Astrocyte (in vitro differentiated cells and primary cell): ENCODE data around the gene VWA2. TPM values are rescaled to one million over a fixed set of nuclear protein-coding genes. Genes with fewer than 3 reads are reported as not detected.

ENCODE experiments used
- DNase-seq: peaks from one replicate; pipeline ENCODE4 v3.0.0-alpha.2; 2010; ENCODE audit warnings: low read depth
- FAIRE-seq: peaks from 2 replicates; lab custom pipeline; 2011; peaks lifted over from hg19 to GRCh38; lab: Jason Lieb, UNC
- H2AFZ ChIP-seq: 2 replicates; pipeline ENCODE4 v1.6.0; 2012; ENCODE audit warnings: low read depth, low read length, inconsistent platforms
- H3K27ac ChIP-seq: 2 replicates; pipeline ENCODE4 v1.5.1; 2011; ENCODE audit warnings: low read depth, low read length, inconsistent platforms
- H3K27me3 ChIP-seq: 2 replicates; pipeline ENCODE4 v1.6.0; 2011; ENCODE audit warnings: low read length, inconsistent platforms; ENCODE audit not compliant: insufficient read depth
- H3K36me3 ChIP-seq: 2 replicates; pipeline ENCODE4 v1.5.1; 2011; ENCODE audit warnings: low read length, inconsistent platforms; ENCODE audit not compliant: insufficient read depth
- H3K4me1 ChIP-seq: 2 replicates; pipeline ENCODE4 v1.5.1; 2011; ENCODE audit warnings: low read length, inconsistent platforms; ENCODE audit not compliant: insufficient read depth
- H3K4me2 ChIP-seq: 2 replicates; pipeline ENCODE4 v1.6.0; 2012; ENCODE audit warnings: low read length, inconsistent platforms
- H3K4me3 ChIP-seq: 2 replicates; pipeline ENCODE4 v1.5.1; 2011; ENCODE audit warnings: low read depth, mild to moderate bottlenecking, low read length, inconsistent platforms; ENCODE audit not compliant: insufficient read depth
- H3K79me2 ChIP-seq: 2 replicates; pipeline ENCODE4 v1.6.0; 2012; ENCODE audit warnings: mild to moderate bottlenecking, low read length, inconsistent platforms; ENCODE audit not compliant: insufficient read depth
- H3K9ac ChIP-seq: 2 replicates; pipeline ENCODE4 v1.6.0; 2012; ENCODE audit warnings: mild to moderate bottlenecking, low read length, inconsistent platforms
- H3K9me3 ChIP-seq: 2 replicates; pipeline ENCODE4 v1.5.1; 2012; ENCODE audit warnings: low read depth, mild to moderate bottlenecking, low read length, inconsistent platforms; ENCODE audit not compliant: insufficient read depth
- H4K20me1 ChIP-seq: 2 replicates; pipeline ENCODE4 v1.6.0; 2012; ENCODE audit warnings: low read length, inconsistent platforms; ENCODE audit not compliant: insufficient read depth
- H3K27ac Mint-ChIP-seq: one replicate; pipeline ENCODE4 v1.8.0; 2021; ENCODE audit warnings: mild to moderate bottlenecking, mixed read lengths; ENCODE audit not compliant: unreplicated experiment
- H3K27me3 Mint-ChIP-seq: one replicate; pipeline ENCODE4 v1.8.0; 2021; ENCODE audit warnings: low read depth, mixed read lengths; ENCODE audit not compliant: unreplicated experiment
- H3K36me3 Mint-ChIP-seq: one replicate; pipeline ENCODE4 v1.8.0; 2021; ENCODE audit warnings: low read depth, mixed read lengths; ENCODE audit not compliant: unreplicated experiment
- H3K4me1 Mint-ChIP-seq: one replicate; pipeline ENCODE4 v1.8.0; 2021; ENCODE audit warnings: low read depth, mixed read lengths; ENCODE audit not compliant: unreplicated experiment
- H3K4me3 Mint-ChIP-seq: one replicate; pipeline ENCODE4 v1.8.0; 2021; ENCODE audit warnings: mild to moderate bottlenecking, moderate library complexity, mixed read lengths; ENCODE audit not compliant: unreplicated experiment
- H3K9me3 Mint-ChIP-seq: one replicate; pipeline ENCODE4 v1.8.0; 2021; ENCODE audit warnings: mild to moderate bottlenecking, mixed read lengths; ENCODE audit not compliant: unreplicated experiment
- EZH2 ChIP-seq: IDR thresholded peaks from 2 replicates; pipeline ENCODE4 v1.6.1; 2012; ENCODE audit warnings: mild to moderate bottlenecking, low read length, inconsistent platforms; ENCODE audit not compliant: insufficient read depth
- total RNA-seq: library from RNA; stranded (reverse); gene quantifications from 2 replicates; pipeline ENCODE4 v1.2.1, GENCODE V29; 2021
- TF ChIP-seq, protein P1 (sequence below): IDR thresholded peaks from 2 replicates; pipeline ENCODE4 v1.5.1; 2011; ENCODE audit warnings: low read depth, mild to moderate bottlenecking, inconsistent platforms, low read length, moderate library complexity; ENCODE audit not compliant: insufficient read depth

Gene VWA2
- total RNA-seq, 1 donor from 2014 or later: 0.25 TPM

DNA sequence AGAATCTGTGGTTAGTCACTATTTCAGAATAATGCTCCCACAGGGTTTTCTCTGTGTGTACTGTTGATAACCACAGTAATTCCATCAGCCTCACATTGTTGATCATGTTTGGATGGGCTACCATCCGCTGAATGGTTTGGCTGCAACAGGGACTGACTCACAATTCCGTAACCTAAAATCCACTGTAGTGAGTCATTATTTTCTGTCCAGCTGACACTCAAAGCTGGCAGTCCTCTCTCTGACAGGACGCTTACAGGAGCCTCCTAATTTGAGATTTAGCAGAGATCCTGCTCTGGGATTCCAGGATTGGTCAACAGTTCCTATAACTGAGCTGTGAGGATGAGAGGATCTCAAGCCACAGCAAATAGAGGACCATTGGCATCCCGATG lies 32.7 kb downstream of the VWA2 start:
- peaks cover 7% of the 10 kb centered on the region for H3K27me3 ChIP-seq
- no peaks in the 10 kb centered on the region for H3K79me2 ChIP-seq
- peak; percentile 98 for DNase-seq
- peaks cover 18% of the 10 kb centered on the region for H3K4me1 ChIP-seq
- Mint-ChIP-seq H3K36me3 (no peaks in the 10 kb centered on the region), H3K4me1 (peaks cover 23% of the 10 kb centered on the region), H3K9me3 (peaks cover 3% of the 10 kb centered on the region), H3K4me3 (no peak overlapping the region), H3K27me3 (no peaks in the 10 kb centered on the region), H3K27ac (peak overlapping the region; percentile 94)
- H3K36me3 ChIP-seq: no peaks in the 10 kb centered on the region
- H3K4me3 ChIP-seq: no peak overlapping the region
- H3K9ac ChIP-seq: no peak overlapping the region
- no peak overlapping the region for H2AFZ ChIP-seq
- peaks cover 4% of the 10 kb centered on the region for H4K20me1 ChIP-seq
- peak overlapping the region; percentile 76 for H3K4me2 ChIP-seq
- no peak for TF ChIP-seq EZH2
- TF ChIP-seq, protein P1, sequence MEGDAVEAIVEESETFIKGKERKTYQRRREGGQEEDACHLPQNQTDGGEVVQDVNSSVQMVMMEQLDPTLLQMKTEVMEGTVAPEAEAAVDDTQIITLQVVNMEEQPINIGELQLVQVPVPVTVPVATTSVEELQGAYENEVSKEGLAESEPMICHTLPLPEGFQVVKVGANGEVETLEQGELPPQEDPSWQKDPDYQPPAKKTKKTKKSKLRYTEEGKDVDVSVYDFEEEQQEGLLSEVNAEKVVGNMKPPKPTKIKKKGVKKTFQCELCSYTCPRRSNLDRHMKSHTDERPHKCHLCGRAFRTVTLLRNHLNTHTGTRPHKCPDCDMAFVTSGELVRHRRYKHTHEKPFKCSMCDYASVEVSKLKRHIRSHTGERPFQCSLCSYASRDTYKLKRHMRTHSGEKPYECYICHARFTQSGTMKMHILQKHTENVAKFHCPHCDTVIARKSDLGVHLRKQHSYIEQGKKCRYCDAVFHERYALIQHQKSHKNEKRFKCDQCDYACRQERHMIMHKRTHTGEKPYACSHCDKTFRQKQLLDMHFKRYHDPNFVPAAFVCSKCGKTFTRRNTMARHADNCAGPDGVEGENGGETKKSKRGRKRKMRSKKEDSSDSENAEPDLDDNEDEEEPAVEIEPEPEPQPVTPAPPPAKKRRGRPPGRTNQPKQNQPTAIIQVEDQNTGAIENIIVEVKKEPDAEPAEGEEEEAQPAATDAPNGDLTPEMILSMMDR: no peak
- peak; percentile 97 for FAIRE-seq
- H3K9me3 ChIP-seq: no peaks in the 10 kb centered on the region
- peak overlapping the region; percentile 63 for H3K27ac ChIP-seq

DNA sequence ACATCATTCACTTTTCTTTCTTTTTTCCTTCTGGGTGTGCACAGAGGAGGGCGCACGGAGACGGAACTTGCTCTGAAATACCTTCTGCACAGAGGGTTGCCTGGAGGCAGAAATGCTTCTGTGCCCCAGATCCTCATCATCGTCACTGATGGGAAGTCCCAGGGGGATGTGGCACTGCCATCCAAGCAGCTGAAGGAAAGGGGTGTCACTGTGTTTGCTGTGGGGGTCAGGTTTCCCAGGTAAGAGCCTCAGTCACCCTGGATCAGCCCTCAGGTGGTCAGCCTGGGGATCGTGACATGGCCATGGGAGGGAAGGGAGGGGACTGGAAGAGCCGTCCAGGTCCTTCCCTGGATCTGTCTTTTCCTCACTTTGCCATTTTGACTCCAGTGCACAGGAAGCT lies 33.6 kb downstream of the VWA2 start:
- Histone ChIP-seq H4K20me1 (peaks cover 4% of the 10 kb centered on the region), H3K4me1 (peaks cover 18% of the 10 kb centered on the region), H3K4me2 (no peak overlapping the region), H3K9me3 (no peaks in the 10 kb centered on the region), H3K27me3 (peaks cover 7% of the 10 kb centered on the region), H3K9ac (no peak overlapping the region), H3K4me3 (no peak overlapping the region), H2AFZ (no peak overlapping the region), H3K36me3 (no peaks in the 10 kb centered on the region), H3K27ac (no peak overlapping the region), H3K79me2 (no peaks in the 10 kb centered on the region)
- no peak for FAIRE-seq
- Mint-ChIP-seq H3K27ac (no peak overlapping the region), H3K9me3 (peaks cover 3% of the 10 kb centered on the region), H3K27me3 (no peaks in the 10 kb centered on the region), H3K36me3 (no peaks in the 10 kb centered on the region), H3K4me3 (no peak overlapping the region), H3K4me1 (peaks cover 23% of the 10 kb centered on the region)
- TF ChIP-seq EZH2: no peak
- TF ChIP-seq, protein P1: no peak
- DNase-seq: no peak

DNA sequence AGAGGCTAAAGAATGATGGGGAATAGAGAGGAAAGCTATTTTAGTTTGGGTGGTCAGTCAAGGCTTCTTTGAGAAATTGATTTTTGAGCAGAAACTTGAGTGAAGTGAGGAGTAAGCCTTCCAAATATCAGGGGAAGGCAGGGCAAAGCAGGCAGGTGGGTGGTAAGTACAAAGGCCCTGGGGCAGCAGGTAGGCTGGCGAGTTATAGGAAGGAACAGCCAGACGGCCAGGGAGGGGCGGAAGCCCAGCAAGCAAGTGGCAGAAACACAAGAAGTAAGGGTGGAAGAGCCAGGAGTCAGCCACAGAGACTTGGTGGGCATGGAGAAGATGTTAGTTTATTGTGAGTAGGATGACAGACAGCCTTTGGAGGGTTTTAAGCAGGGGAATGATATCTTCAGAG lies 34.9 kb downstream of the VWA2 start:
- no peak overlapping the region for H3K27ac ChIP-seq
- peaks cover 3% of the 10 kb centered on the region for H3K9me3 Mint-ChIP-seq
- peaks cover 23% of the 10 kb centered on the region for H3K4me1 Mint-ChIP-seq
- TF ChIP-seq EZH2: no peak
- TF ChIP-seq, protein P1: no peak
- no peaks in the 10 kb centered on the region for H3K36me3 ChIP-seq
- no peak overlapping the region for H3K4me3 ChIP-seq
- DNase-seq (no peak), FAIRE-seq (no peak)
- H3K27me3 ChIP-seq: peaks cover 13% of the 10 kb centered on the region
- H3K79me2 ChIP-seq: no peaks in the 10 kb centered on the region
- no peak overlapping the region for H3K4me2 ChIP-seq
- no peak overlapping the region for H3K4me3 Mint-ChIP-seq
- no peaks in the 10 kb centered on the region for H3K9me3 ChIP-seq
- no peak overlapping the region for H3K9ac ChIP-seq
- H3K27ac Mint-ChIP-seq: no peak overlapping the region
- H3K4me1 ChIP-seq: peaks cover 18% of the 10 kb centered on the region
- H2AFZ ChIP-seq: no peak overlapping the region
- H4K20me1 ChIP-seq: peaks cover 4% of the 10 kb centered on the region
- no peaks in the 10 kb centered on the region for H3K36me3 Mint-ChIP-seq
- peaks cover 8% of the 10 kb centered on the region for H3K27me3 Mint-ChIP-seq
